GM19324 (cell line): ENCODE measurements around the gene MICU2.

Source experiments
- ATAC-seq: cut with Tn5 transposase; IDR thresholded peaks from one replicate; pipeline ENCODE4 v1.9.1; 2021; ENCODE audit warnings: mild to moderate bottlenecking, moderate library complexity; ENCODE audit not compliant: unreplicated experiment, low FRiP score

Gene MICU2

DNA sequence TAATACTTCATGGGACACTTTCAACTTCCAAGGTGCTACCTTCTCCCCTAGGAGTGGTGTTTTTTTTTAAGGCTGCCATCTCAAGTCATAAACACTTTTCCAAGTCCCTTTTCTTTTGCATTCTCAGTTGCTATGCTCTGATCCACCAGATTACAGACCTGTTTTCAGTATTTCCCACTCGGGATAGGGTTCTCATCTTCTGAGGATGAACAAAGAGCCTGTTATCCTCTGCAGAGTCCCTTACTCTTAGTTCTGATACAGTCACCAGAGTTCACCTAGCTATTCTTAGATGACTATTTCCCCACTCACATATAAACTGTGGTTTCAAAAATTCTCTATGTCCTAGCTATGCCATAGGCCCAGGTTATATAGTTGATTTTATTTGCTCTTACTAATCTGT, 160.8 kb downstream of the MICU2 start:
- ATAC-seq: no peak
